ENCODE data around the gene SST. TPM values are rescaled to one million over a fixed set of nuclear protein-coding genes. Genes with fewer than 3 reads are reported as not detected.
A peak's percentile ranks its signal among the peaks of the same experiment; 100 is the strongest.

Gene SST
- total and polyA plus RNA-seq, 10 of the 15 experiments (the other 5 are each of a cell fraction or from before 2014, with no cell fraction given) = 0.35 to 0.38 TPM; not detected in 8

DNA sequence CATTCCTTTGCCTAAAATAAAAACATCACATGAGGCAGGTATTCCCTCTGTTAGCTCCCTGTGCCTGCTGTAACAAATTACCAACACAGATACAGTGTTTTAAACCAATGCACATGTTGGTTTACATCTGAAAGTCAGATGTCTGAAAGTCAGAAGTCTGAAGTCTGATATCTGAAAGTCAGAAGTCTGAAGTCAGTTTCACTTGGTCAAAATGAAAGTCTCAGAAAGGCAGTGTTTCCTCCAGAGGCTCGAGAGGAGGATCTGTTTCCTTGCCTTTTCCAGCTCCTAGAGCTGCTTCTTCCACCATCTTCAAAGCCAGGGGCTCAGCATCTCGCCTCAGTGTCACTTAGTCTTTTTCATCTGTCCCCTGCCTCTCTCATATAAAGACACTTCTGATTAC lies 22.0 kb downstream of the SST start (continued):
- TF ChIP-seq, protein P1, sequence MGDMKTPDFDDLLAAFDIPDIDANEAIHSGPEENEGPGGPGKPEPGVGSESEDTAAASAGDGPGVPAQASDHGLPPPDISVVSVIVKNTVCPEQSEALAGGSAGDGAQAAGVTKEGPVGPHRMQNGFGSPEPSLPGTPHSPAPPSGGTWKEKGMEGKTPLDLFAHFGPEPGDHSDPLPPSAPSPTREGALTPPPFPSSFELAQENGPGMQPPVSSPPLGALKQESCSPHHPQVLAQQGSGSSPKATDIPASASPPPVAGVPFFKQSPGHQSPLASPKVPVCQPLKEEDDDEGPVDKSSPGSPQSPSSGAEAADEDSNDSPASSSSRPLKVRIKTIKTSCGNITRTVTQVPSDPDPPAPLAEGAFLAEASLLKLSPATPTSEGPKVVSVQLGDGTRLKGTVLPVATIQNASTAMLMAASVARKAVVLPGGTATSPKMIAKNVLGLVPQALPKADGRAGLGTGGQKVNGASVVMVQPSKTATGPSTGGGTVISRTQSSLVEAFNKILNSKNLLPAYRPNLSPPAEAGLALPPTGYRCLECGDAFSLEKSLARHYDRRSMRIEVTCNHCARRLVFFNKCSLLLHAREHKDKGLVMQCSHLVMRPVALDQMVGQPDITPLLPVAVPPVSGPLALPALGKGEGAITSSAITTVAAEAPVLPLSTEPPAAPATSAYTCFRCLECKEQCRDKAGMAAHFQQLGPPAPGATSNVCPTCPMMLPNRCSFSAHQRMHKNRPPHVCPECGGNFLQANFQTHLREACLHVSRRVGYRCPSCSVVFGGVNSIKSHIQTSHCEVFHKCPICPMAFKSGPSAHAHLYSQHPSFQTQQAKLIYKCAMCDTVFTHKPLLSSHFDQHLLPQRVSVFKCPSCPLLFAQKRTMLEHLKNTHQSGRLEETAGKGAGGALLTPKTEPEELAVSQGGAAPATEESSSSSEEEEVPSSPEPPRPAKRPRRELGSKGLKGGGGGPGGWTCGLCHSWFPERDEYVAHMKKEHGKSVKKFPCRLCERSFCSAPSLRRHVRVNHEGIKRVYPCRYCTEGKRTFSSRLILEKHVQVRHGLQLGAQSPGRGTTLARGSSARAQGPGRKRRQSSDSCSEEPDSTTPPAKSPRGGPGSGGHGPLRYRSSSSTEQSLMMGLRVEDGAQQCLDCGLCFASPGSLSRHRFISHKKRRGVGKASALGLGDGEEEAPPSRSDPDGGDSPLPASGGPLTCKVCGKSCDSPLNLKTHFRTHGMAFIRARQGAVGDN (IDR thresholded peaks at IDR 0.05) = no peak
- TF ChIP-seq IRF3 (IDR thresholded peaks at IDR 0.05) (no peak), PAX8 (IDR thresholded peaks at IDR 0.05) (no peak), BHLHE40 (IDR thresholded peaks at IDR 0.05; ENCODE audit: borderline replicate concordance in 1 of 2, low read depth in 2 of 2, low read length in 1 of 2) (no peak), ZNF207 (IDR thresholded peaks at IDR 0.05; ENCODE audit: borderline replicate concordance) (no peak), ATF7 (IDR thresholded peaks at IDR 0.05; ENCODE audit: low read depth) (no peak), DPF2 (IDR thresholded peaks at IDR 0.05) (no peak), KDM1A (IDR thresholded peaks at IDR 0.05; ENCODE audit: borderline replicate concordance) (no peak), NBN (IDR thresholded peaks at IDR 0.05) (no peak), TAF1 (IDR thresholded peaks at IDR 0.05; ENCODE audit: borderline replicate concordance, low read depth, low read length) (no peak), CHD4 (IDR thresholded peaks at IDR 0.05) (no peak), EED (IDR thresholded peaks at IDR 0.05; ENCODE audit: low read depth) (peak; percentile 70), ZBTB33 (IDR thresholded peaks at IDR 0.05) (no peak), RAD21 (IDR thresholded peaks at IDR 0.05; ENCODE audit: insufficient read depth, low read depth, low read length) (no peak), ZNF592 (IDR thresholded peaks at IDR 0.05) (no peak)
- TF ChIP-seq, protein P2, sequence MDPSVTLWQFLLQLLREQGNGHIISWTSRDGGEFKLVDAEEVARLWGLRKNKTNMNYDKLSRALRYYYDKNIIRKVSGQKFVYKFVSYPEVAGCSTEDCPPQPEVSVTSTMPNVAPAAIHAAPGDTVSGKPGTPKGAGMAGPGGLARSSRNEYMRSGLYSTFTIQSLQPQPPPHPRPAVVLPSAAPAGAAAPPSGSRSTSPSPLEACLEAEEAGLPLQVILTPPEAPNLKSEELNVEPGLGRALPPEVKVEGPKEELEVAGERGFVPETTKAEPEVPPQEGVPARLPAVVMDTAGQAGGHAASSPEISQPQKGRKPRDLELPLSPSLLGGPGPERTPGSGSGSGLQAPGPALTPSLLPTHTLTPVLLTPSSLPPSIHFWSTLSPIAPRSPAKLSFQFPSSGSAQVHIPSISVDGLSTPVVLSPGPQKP (IDR thresholded peaks at IDR 0.05; ENCODE audit: low read depth, low read length) = no peak
- TF ChIP-seq, protein P3, sequence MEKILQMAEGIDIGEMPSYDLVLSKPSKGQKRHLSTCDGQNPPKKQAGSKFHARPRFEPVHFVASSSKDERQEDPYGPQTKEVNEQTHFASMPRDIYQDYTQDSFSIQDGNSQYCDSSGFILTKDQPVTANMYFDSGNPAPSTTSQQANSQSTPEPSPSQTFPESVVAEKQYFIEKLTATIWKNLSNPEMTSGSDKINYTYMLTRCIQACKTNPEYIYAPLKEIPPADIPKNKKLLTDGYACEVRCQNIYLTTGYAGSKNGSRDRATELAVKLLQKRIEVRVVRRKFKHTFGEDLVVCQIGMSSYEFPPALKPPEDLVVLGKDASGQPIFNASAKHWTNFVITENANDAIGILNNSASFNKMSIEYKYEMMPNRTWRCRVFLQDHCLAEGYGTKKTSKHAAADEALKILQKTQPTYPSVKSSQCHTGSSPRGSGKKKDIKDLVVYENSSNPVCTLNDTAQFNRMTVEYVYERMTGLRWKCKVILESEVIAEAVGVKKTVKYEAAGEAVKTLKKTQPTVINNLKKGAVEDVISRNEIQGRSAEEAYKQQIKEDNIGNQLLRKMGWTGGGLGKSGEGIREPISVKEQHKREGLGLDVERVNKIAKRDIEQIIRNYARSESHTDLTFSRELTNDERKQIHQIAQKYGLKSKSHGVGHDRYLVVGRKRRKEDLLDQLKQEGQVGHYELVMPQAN (conservative IDR thresholded peaks at IDR 0.05) = no peak

All from GM12878 (cell line).